ENCODE data around the gene TFDP2. TPM values are rescaled to one million over a fixed set of nuclear protein-coding genes. Genes with fewer than 3 reads are reported as not detected.
"Not testable (repeated sequence)": the region's sequence is repeated elsewhere in the genome, so short reads cannot be mapped to it uniquely, and the experiment has no call there.

The TFDP2 gene
- total RNA-seq, 1 experiment from 2014 or later: 27.9 TPM

- DNase-seq (ENCODE audit: low read depth); in situ Hi-C loops (cut with HindIII; ENCODE audit: low pct_unique_long_range_greater_than_20kb, low sequenced_read_pairs): not testable (repeated sequence)
These were observed 12.3 kb downstream of the TFDP2 start for GRCh38 chr3:142137089-142137488.

DNA sequence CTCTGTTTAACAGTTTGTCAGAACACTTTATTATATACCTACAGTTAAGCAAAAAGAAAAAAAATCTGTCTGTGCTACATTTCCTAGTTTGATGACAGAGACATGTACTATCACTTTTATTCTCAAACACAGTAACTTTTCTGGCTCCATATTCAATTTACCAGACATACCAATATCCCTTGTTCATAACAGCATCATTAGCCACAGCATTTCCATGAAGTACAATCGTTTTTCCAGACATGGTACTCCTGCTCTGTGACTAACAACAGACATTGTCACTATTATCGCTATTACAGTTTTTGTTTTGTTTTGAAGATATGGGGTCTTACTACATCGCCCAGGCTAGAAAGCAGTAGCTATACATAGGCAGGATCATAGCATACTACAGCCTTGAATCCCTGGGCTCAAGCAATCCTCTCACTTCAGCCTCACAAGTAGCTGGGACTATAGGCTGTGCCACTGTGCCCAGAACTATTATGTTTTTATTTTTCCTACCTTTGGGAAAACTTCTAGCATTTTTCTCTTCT, 14.5 kb downstream of the TFDP2 start:
- no peak for DNase-seq (ENCODE audit: low read depth)
- in situ Hi-C loops (cut with HindIII; ENCODE audit: low pct_unique_long_range_greater_than_20kb, low sequenced_read_pairs): no loop called here

- no peak for DNase-seq (ENCODE audit: low read depth)
- in situ Hi-C loops (cut with HindIII; ENCODE audit: low pct_unique_long_range_greater_than_20kb, low sequenced_read_pairs): no loop called here
These were observed 19.7 kb downstream of the TFDP2 start for GRCh38 chr3:142129516-142130171.

- in situ Hi-C loops (cut with HindIII; ENCODE audit: low pct_unique_long_range_greater_than_20kb, low sequenced_read_pairs): no loop called here
- DNase-seq (ENCODE audit: low read depth): no peak
These were observed 21.2 kb downstream of the TFDP2 start for GRCh38 chr3:142127941-142128658.

- no peak for DNase-seq (ENCODE audit: low read depth)
- in situ Hi-C loops (cut with HindIII; ENCODE audit: low pct_unique_long_range_greater_than_20kb, low sequenced_read_pairs): no loop called here
These were observed 25.1 kb downstream of the TFDP2 start for GRCh38 chr3:142124243-142124642.

DNA sequence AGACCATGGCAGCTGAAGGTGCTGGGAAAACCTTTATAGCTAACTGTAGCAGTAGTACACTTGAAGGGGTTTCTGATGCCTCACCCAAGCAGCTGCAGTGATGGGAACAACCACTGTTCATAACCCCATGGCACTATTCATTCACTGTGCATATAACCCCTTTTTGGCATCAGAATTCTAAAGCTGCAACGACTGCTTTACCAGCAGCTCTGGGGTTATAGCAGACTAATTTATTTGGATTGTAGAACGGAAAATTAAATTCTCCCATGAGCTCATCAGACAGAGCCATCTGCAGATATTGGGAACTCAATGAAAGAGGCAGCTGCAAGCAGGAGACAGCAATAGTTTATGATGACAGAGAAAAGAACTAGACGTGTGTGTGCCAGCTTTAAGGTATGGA, 28.6 kb downstream of the TFDP2 start:
- in situ Hi-C loops (cut with HindIII; ENCODE audit: low pct_unique_long_range_greater_than_20kb, low sequenced_read_pairs): no loop called here

DNA sequence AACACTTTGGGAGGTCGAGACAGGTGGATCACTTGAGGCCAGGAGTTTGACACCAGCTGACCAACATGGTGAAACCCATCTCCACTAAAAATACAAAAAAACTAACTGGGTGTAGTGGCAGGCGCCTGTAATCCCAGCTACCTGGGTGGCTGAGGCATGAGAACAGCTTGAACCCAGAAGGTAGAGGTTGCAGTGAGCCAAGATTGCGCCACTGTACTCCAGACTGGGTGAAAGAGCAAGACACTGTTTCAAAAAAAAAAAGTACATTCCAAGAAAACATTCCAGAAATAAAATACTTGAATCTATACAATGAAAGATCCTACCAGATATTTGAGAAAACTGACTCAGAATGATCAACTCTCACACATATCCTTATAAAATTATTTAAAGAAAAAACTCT, 30.4 kb downstream of the TFDP2 start:
- DNase-seq (ENCODE audit: low read depth): no peak
- in situ Hi-C loops (cut with HindIII; ENCODE audit: low pct_unique_long_range_greater_than_20kb, low sequenced_read_pairs): no loop called here

More for the DNA sequence above, 28.6 kb downstream of the TFDP2 start:
- no peak for DNase-seq (ENCODE audit: low read depth)

DNA sequence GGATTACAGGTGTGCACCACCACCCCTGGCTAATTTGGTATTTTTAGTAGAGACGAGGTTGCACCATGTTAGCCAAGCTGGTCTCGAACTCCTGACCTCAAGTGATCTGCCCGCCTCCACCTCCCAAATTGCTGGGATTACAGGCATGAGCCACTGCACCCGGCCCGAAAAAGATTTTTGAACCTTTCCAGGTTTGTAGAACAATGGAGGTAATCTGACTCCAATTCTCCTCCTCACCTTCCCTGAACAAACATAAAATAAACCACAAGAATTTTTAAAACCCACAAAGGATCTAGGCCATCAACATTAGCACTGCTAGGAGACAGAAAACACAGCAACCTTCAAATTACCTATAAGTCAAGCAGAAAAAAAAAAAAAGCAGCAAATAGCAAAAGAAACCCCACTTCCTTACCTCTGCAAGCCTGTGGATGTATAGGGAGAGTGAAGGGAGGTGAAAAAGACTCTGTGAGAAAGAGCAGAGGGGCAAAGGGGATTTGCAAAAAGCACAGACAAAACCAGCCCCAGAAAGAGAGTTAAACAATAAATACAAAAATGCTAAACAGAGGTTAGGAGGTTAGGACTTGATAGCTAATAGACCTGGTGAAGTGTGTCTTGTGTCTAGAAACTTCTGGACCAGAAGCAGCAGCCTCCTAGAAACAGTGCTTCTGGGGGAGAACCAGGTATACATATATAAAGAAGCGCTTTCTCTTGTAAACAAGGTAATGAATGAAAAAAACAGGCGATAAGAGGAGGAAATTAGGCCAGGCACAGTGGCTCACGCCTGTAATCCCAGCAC, 32.1 kb downstream of the TFDP2 start:
- in situ Hi-C loops (cut with HindIII; ENCODE audit: low pct_unique_long_range_greater_than_20kb, low sequenced_read_pairs): no loop called here
- peak; percentile 90 for DNase-seq (ENCODE audit: low read depth)

DNA sequence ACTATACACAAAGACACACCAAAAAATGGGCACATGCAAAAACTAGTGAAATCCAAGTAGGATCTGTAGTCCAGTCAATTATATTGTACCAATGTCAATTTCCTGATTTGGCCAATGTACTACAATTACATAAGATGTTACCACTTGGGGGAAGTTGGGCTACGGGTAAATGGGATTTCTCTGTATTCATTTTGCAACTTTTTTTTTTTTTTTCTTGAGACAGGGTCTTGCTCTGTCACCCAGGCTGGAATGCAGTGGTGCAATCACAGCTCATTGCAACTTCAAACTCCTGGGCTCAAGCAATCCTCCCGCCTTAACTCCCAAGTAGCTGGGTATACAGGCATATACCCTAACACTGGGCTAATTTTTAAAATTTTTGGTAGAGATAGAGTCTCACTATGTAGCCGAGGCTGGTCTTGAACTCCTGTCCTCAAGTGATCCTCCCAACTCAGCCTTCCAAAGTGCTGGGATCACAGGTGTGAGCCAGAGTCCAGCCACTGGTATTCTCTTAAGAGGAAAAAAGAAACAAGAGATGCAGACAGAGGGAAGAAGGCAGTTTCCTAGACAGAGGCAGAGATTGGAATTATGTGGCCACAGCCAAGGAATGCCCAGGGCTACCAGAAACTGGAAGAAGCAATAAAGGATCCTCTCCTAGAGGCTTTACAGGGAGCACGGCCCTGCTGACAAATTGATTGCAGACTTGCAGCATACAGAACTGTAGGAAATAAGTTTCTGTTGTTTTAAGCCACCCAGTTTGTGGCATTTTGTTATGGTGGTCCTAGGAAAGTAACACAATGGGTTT, 33.3 kb downstream of the TFDP2 start:
- in situ Hi-C loops (cut with HindIII; ENCODE audit: low pct_unique_long_range_greater_than_20kb, low sequenced_read_pairs): no loop called here
- no peak for DNase-seq (ENCODE audit: low read depth)

- no peak for DNase-seq (ENCODE audit: low read depth)
- in situ Hi-C loops (cut with HindIII; ENCODE audit: low pct_unique_long_range_greater_than_20kb, low sequenced_read_pairs): no loop called here
These were observed 36.7 kb downstream of the TFDP2 start for GRCh38 chr3:142112601-142113000.

- DNase-seq (ENCODE audit: low read depth): no peak
- in situ Hi-C loops (cut with HindIII; ENCODE audit: low pct_unique_long_range_greater_than_20kb, low sequenced_read_pairs): no loop called here
These were observed 42.8 kb downstream of the TFDP2 start for GRCh38 chr3:142106548-142106947.

DNA sequence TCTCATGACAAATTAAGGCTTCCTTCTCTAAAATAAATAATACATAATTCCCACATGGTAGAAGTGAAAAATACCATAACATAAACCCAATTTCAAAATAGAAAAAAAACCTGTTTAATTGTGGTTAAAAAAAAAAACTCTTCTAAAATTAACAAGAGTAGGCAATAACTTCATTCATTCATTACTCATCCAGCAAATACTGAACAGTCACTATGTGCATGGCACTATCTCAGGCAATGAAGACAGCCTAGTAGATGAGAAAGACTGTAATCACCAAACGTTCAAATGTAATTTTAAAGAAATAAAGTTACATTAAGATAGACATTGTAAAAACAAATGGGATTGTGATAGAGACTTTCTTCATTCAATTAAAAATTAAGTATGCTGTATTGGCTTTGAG, 43.4 kb downstream of the TFDP2 start:
- no peak for DNase-seq (ENCODE audit: low read depth)
- in situ Hi-C loops (cut with HindIII; ENCODE audit: low pct_unique_long_range_greater_than_20kb, low sequenced_read_pairs): no loop called here

- DNase-seq (ENCODE audit: low read depth): no peak
- in situ Hi-C loops (cut with HindIII; ENCODE audit: low pct_unique_long_range_greater_than_20kb, low sequenced_read_pairs): no loop called here
These were observed 44.6 kb downstream of the TFDP2 start for GRCh38 chr3:142104763-142105162.

- in situ Hi-C loops (cut with HindIII; ENCODE audit: low pct_unique_long_range_greater_than_20kb, low sequenced_read_pairs): no loop called here
- DNase-seq (ENCODE audit: low read depth): no peak
These were observed 50.4 kb downstream of the TFDP2 start for GRCh38 chr3:142098964-142099363.

GRCh38 chr3:142097099-142097843, 52.1 kb downstream of the TFDP2 start:
- in situ Hi-C loops (cut with HindIII; ENCODE audit: low pct_unique_long_range_greater_than_20kb, low sequenced_read_pairs): no loop called here
- DNase-seq (ENCODE audit: low read depth): no peak

- in situ Hi-C loops (cut with HindIII; ENCODE audit: low pct_unique_long_range_greater_than_20kb, low sequenced_read_pairs): no loop called here
- DNase-seq (ENCODE audit: low read depth): no peak
These were observed 53.5 kb downstream of the TFDP2 start for GRCh38 chr3:142095841-142096240.

- DNase-seq (ENCODE audit: low read depth); in situ Hi-C loops (cut with HindIII; ENCODE audit: low pct_unique_long_range_greater_than_20kb, low sequenced_read_pairs): not testable (repeated sequence)
These were observed 60.4 kb downstream of the TFDP2 start for GRCh38 chr3:142088925-142089324.

DNA sequence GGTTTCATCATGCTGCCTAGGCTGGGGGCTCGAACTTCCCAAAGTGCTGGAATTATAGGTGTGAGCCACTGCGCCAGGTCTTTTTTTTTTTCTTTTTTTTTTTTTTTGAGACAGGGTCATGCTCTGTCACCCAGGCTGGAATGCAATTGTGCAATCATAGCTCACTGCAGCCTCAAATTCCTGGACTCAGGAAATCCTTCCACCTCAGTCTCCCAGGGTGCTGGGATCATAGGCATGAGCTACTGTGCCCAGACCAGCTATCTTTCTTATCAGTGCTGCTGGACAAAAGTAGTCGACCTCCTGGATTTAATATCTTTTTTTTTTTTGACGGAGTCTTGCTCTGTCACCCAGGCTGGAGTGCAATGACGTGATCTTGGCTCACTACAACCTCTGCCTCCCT, 60.8 kb downstream of the TFDP2 start:
- peak; percentile 79 for DNase-seq (ENCODE audit: low read depth)
- in situ Hi-C loops (cut with HindIII; ENCODE audit: low pct_unique_long_range_greater_than_20kb, low sequenced_read_pairs): no loop called here

All from Caki2 (cell line).